GM12801 (cell line): Measurements from ENCODE around the gene SYT5.

Experiments
- CTCF ChIP-seq: IDR thresholded peaks from one replicate; pipeline ENCODE4 v1.5.1; 2011; ENCODE audit warnings: control low read depth; ENCODE audit not compliant: insufficient read length; ENCODE audit errors: extremely low read depth

SYT5 gene

GRCh38 chr19:55197528-55197927 lies 17.4 kb upstream of the SYT5 start:
- no peak for TF ChIP-seq CTCF

GRCh38 chr19:55196803-55197202 lies 16.7 kb upstream of the SYT5 start:
- no peak for TF ChIP-seq CTCF

GRCh38 chr19:55193481-55193880 lies 13.4 kb upstream of the SYT5 start:
- TF ChIP-seq CTCF: no peak

GRCh38 chr19:55189403-55189835 lies 9.3 kb upstream of the SYT5 start:
- TF ChIP-seq CTCF: no peak

- no peak for TF ChIP-seq CTCF
These were observed 8.5 kb upstream of the SYT5 start for GRCh38 chr19:55188625-55189024.

- TF ChIP-seq CTCF: no peak
These were observed 6.0 kb upstream of the SYT5 start for GRCh38 chr19:55186080-55186479.

- TF ChIP-seq CTCF: no peak
These were observed 1.7 kb upstream of the SYT5 start for GRCh38 chr19:55181740-55182139.
